ENCODE measurements around the gene RPL18A. TPM values are rescaled to one million over a fixed set of nuclear protein-coding genes. Genes with fewer than 3 reads are reported as not detected.

The RPL18A gene
- total and polyA plus RNA-seq, 2 of the 13 experiments (the other 11 are each of a cell fraction or from before 2014, with no cell fraction given), result 1,471 to 2,004 TPM

GRCh38 chr19:17889609-17890214 is 30.0 kb downstream of the RPL18A start (continued):
- TF ChIP-seq ZNF687 (CRISPR knock-in tag; IDR thresholded peaks at IDR 0.05) (no peak), NFYC (CRISPR knock-in tag; IDR thresholded peaks at IDR 0.05) (no peak), ZNF550 (CRISPR knock-in tag; IDR thresholded peaks at IDR 0.05; ENCODE audit: borderline replicate concordance) (no peak), CC2D1A (CRISPR knock-in tag; IDR thresholded peaks at IDR 0.05) (no peak), STAG1 (CRISPR knock-in tag; IDR thresholded peaks at IDR 0.05) (no peak), CBX5 (CRISPR knock-in tag; IDR thresholded peaks at IDR 0.05; ENCODE audit: borderline replicate concordance) (no peak), HNF1B (CRISPR knock-in tag; IDR thresholded peaks at IDR 0.05) (no peak), MAFG (CRISPR knock-in tag; IDR thresholded peaks at IDR 0.05) (no peak), DMTF1 (CRISPR knock-in tag; IDR thresholded peaks at IDR 0.05) (no peak), ZSCAN30 (CRISPR knock-in tag; IDR thresholded peaks at IDR 0.05) (no peak), SP4 (CRISPR knock-in tag; IDR thresholded peaks at IDR 0.05) (no peak), ZNF256 (CRISPR knock-in tag; conservative IDR thresholded peaks at IDR 0.05) (peak; percentile 85; the same call in 1 of the 2 replicates), YEATS4 (CRISPR knock-in tag; IDR thresholded peaks at IDR 0.05; ENCODE audit: borderline replicate concordance) (no peak), SYNCRIP (IDR thresholded peaks at IDR 0.05; ENCODE audit: insufficient read depth, low read depth, low read length) (no peak), ZNF430 (CRISPR knock-in tag; IDR thresholded peaks at IDR 0.05) (peak; percentile 61; the same call in 1 of the 2 replicates), TBL1XR1 (IDR thresholded peaks at IDR 0.05; ENCODE audit: borderline replicate concordance, low read length, partially characterized antibody) (no peak), BCLAF1 (IDR thresholded peaks at IDR 0.05) (no peak)

Measured in HepG2 (cell line).